A673 (cell line): ENCODE data around the gene ZCCHC24.

Experiments used
- CTCF ChIP-seq: fragments of 300-800, 200-600 bp; sonication (generic); conservative IDR thresholded peaks from 2 replicates; pipeline ENCODE4 v1.5.1; 2017; ENCODE audit warnings: low read depth, mild to moderate bottlenecking, antibody characterized with exemption, low read length, moderate library complexity, mixed read lengths
- EZH2 ChIP-seq: fragments of 200-600 bp; sonication (generic); IDR thresholded peaks from 2 replicates; pipeline ENCODE4 v1.6.1; 2017; ENCODE audit warnings: borderline replicate concordance, low read depth, mild to moderate bottlenecking, mixed read lengths, antibody characterized with exemption, low read length; ENCODE audit not compliant: poor library complexity, severe bottlenecking

GRCh38 chr10:79350407-79351154 is 94.8 kb downstream of the ZCCHC24 start:
- TF ChIP-seq CTCF = no peak
- TF ChIP-seq EZH2 = no peak
